ENCODE data around the gene RPP25.

The RPP25 gene

GRCh38 chr15:74956648-74957475 lies at the start of gene RPP25:
Gene RPP25 (minus strand): TSS chr15:74956772. CDS start chr15:74956583, 189 bp downstream.
- DNase-seq (ENCODE audit: low spot score), result peak; percentile 92

- no peak for DNase-seq (ENCODE audit: low spot score)
Measured at GRCh38 chr15:75002398-75002797, 45.8 kb upstream of the RPP25 start.

- DNase-seq (ENCODE audit: low spot score), result no peak
Measured at GRCh38 chr15:75001310-75001709, 44.7 kb upstream of the RPP25 start.

GRCh38 chr15:74997543-74997942 lies 41.0 kb upstream of the RPP25 start:
- DNase-seq (ENCODE audit: low spot score), result no peak

GRCh38 chr15:74997141-74997540 lies 40.6 kb upstream of the RPP25 start:
- DNase-seq (ENCODE audit: low spot score), result no peak

- peak; percentile 55 for DNase-seq (ENCODE audit: low spot score)
Measured at GRCh38 chr15:74995779-74996765, 39.5 kb upstream of the RPP25 start.

GRCh38 chr15:74995182-74995778 lies 38.7 kb upstream of the RPP25 start, which contains the start of gene SCAMP5:
Gene SCAMP5 (plus strand): TSS chr15:74995563. CDS start chr15:75011840, 16,277 bp downstream.
- peak; percentile 99 for DNase-seq (ENCODE audit: low spot score)

GRCh38 chr15:74994685-74995084 lies 38.1 kb upstream of the RPP25 start:
- DNase-seq (ENCODE audit: low spot score), result no peak

- no peak for DNase-seq (ENCODE audit: low spot score)
Measured at GRCh38 chr15:74994236-74994635, 37.7 kb upstream of the RPP25 start.

GRCh38 chr15:74992619-74993018 lies 36.0 kb upstream of the RPP25 start:
- DNase-seq (ENCODE audit: low spot score), result no peak

GRCh38 chr15:74989527-74989926 lies 33.0 kb upstream of the RPP25 start:
- DNase-seq (ENCODE audit: low spot score), result no peak

- peak; percentile 51 for DNase-seq (ENCODE audit: low spot score)
Measured at GRCh38 chr15:74988007-74988800, 31.6 kb upstream of the RPP25 start.

- no peak for DNase-seq (ENCODE audit: low spot score)
Measured at GRCh38 chr15:74983725-74984231, 27.2 kb upstream of the RPP25 start.

GRCh38 chr15:74982183-74982582 lies 25.6 kb upstream of the RPP25 start:
- DNase-seq (ENCODE audit: low spot score), result no peak

GRCh38 chr15:74978503-74978902 lies 21.9 kb upstream of the RPP25 start:
- DNase-seq (ENCODE audit: low spot score), result no peak

- no peak for DNase-seq (ENCODE audit: low spot score)
Measured at GRCh38 chr15:74978077-74978476, 21.5 kb upstream of the RPP25 start.

- no peak for DNase-seq (ENCODE audit: low spot score)
Measured at GRCh38 chr15:74977599-74977998, 21.0 kb upstream of the RPP25 start.

- no peak for DNase-seq (ENCODE audit: low spot score)
Measured at GRCh38 chr15:74976159-74976558, 19.6 kb upstream of the RPP25 start.

GRCh38 chr15:74967670-74968069 lies 11.1 kb upstream of the RPP25 start:
- DNase-seq (ENCODE audit: low spot score), result no peak

GRCh38 chr15:74964794-74965193 lies 8.2 kb upstream of the RPP25 start:
- no peak for DNase-seq (ENCODE audit: low spot score)

- DNase-seq (ENCODE audit: low spot score), result no peak
Measured at GRCh38 chr15:74963213-74963612, 6.6 kb upstream of the RPP25 start.
